Stimulated activated CD8-positive, alpha-beta memory T cell treated with anti-CD3 and anti-CD28 coated beads, Interleukin-7, amount 100 ng/mL, for 1 hour (primary cell): ENCODE results near the gene GBP7.
"Not testable (repeated sequence)": the region's sequence is repeated elsewhere in the genome, so short reads cannot be mapped to it uniquely, and the experiment has no call there.

Experiments used
- DNase-seq, 2 donors: peaks; one replicate each; pipeline ENCODE4 v3.0.0-alpha.2; 2020; ENCODE audit warnings: low read depth in 2 of 2

The GBP7 gene

GRCh38 chr1:89175601-89176256 is at the start of gene GBP7:
Gene GBP7, minus strand, starts transcription at chr1:89176003. Its CDS starts 4,068 bp downstream, at chr1:89171935.
- DNase-seq: no peak

GRCh38 chr1:89221341-89221740 is 45.5 kb upstream of the GBP7 start:
- no peak for DNase-seq

GRCh38 chr1:89219851-89220250 is 44.0 kb upstream of the GBP7 start:
- not testable (repeated sequence) for DNase-seq

GRCh38 chr1:89218941-89219340 is 43.1 kb upstream of the GBP7 start:
- DNase-seq: not testable (repeated sequence)

GRCh38 chr1:89213347-89213746 is 37.5 kb upstream of the GBP7 start:
- DNase-seq: no peak

- no peak for DNase-seq
Observed at GRCh38 chr1:89211035-89211634, 35.3 kb upstream of the GBP7 start.

- DNase-seq: no peak
Observed at GRCh38 chr1:89206373-89206772, 30.6 kb upstream of the GBP7 start.

- no peak for DNase-seq
Observed at GRCh38 chr1:89203166-89203565, 27.4 kb upstream of the GBP7 start.

GRCh38 chr1:89201106-89201794 is 25.4 kb upstream of the GBP7 start:
- no peak for DNase-seq

GRCh38 chr1:89200663-89201062 is 24.9 kb upstream of the GBP7 start:
- DNase-seq: no peak

- DNase-seq: no peak
Observed at GRCh38 chr1:89199525-89200031, 23.8 kb upstream of the GBP7 start.

- peak in 1 of 2 donors; percentile 19 for DNase-seq
Observed at GRCh38 chr1:89198491-89199072, 22.8 kb upstream of the GBP7 start, which contains the start of gene GBP4. Gene GBP4, minus strand, starts transcription at chr1:89198942. Its CDS starts 108 bp downstream, at chr1:89198834.

GRCh38 chr1:89198081-89198480 is 22.3 kb upstream of the GBP7 start:
- no peak for DNase-seq

- DNase-seq: no peak
Observed at GRCh38 chr1:89195476-89195875, 19.7 kb upstream of the GBP7 start.

GRCh38 chr1:89191314-89191713 is 15.5 kb upstream of the GBP7 start:
- DNase-seq: no peak

GRCh38 chr1:89190017-89190416 is 14.2 kb upstream of the GBP7 start:
- no peak for DNase-seq

GRCh38 chr1:89179343-89179742 is 3.5 kb upstream of the GBP7 start:
- DNase-seq: no peak

GRCh38 chr1:89176971-89177370 is 1.2 kb upstream of the GBP7 start:
- DNase-seq: no peak

- no peak for DNase-seq
Observed at GRCh38 chr1:89174491-89174890, 1.3 kb downstream of the GBP7 start.

GRCh38 chr1:89172468-89173143 is 3.2 kb downstream of the GBP7 start:
- DNase-seq: no peak

- DNase-seq: no peak
Observed at GRCh38 chr1:89171067-89171438, 4.8 kb downstream of the GBP7 start.
